HG02763 (cell line): ENCODE results near the gene SSR1.

Source experiments
- ATAC-seq: cut with Tn5 transposase; IDR thresholded peaks from one replicate; pipeline ENCODE4 v1.9.1; 2021; ENCODE audit warnings: mild to moderate bottlenecking, moderate library complexity; ENCODE audit not compliant: unreplicated experiment

SSR1 gene

GRCh38 chr6:7241709-7242645 lies 71.0 kb downstream of the SSR1 start:
- no peak for ATAC-seq

DNA sequence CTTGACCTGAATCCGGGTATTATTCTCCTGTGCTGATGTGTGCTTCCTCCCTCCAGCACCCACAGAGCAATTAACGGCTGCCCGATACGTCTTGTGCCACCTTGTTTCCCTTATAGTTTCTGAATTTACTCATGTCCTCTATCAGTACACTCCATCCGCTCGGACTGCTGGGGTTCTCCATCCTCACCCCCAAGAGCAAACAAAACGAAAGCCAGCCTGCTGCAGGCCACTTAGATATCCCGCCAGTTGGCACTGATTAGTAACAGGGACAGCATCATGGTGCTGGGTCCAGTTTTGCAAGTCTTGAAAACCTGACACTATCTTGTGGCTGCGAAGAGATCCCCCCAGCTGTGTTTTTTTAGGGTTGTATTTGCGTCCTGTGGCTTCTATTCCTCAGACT lies 71.8 kb downstream of the SSR1 start:
- ATAC-seq = no peak

DNA sequence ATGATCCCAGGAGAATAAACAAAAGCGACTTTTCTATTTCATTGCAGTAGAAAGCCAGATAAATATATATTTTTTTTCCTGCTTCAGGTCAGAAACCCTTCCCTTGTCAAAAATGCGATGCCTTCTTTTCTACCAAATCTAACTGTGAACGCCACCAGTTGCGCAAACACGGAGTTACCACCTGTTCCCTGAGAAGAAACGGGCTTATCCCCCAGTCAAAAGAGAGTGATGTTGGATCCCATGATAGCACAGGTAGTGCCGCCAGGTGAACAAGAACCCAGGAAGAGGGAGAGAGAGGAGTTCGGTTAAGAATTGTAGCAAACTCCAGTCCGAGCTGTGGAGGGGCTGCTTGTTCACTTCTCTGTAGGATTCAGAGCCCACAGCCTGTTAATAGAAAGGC lies 72.6 kb downstream of the SSR1 start:
- ATAC-seq = no peak

DNA sequence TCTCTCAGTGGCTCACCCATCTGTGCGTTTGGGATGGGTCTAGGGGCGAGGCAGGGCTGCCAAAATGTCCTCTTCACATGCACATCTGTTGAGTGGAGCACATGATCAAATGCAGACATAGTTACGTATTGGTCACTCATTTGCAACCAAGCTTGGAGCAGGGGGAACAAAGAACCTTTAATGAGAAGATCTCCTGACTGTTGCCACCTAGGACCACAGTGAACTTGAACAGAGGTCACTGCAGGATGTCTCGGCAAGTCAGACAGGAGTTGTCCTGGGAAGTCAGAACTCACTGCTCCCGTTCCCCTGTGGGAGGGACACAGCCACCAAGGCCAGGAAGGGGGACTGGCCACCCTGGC lies 73.4 kb downstream of the SSR1 start:
- ATAC-seq = no peak

DNA sequence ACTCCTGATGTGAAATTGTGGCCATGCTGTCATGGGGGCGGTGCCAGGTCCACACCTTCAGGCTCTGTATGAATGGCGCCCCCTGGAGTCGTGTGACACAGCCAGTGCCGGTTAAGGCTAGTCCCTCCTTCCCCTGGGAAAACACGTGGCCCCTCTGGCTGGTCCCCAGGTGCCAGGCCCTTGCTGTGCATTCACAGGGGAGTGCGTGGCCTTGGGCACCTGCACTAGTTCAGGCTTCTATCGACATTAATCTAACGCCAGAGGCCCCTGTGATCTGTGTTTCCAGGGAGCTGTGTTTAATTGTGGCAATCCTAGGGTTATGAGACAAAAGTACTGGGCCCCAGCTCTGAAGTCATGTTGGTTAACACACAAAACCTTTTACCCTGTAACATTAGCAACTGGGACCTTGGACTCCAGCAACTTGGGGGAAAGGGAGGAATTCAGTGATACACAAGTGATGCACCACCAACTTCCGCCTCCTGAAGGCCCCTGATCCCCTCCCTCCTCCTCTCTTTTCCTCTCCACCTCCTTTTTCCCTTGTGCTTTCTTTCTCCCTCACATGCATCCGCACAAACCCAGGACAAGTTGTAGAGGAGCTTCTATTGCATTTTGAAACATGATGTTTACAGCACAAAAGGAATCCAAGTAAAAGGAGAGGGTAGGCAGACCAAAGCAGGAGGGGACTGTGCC lies 74.0 kb downstream of the SSR1 start:
- peak; percentile 45 for ATAC-seq

DNA sequence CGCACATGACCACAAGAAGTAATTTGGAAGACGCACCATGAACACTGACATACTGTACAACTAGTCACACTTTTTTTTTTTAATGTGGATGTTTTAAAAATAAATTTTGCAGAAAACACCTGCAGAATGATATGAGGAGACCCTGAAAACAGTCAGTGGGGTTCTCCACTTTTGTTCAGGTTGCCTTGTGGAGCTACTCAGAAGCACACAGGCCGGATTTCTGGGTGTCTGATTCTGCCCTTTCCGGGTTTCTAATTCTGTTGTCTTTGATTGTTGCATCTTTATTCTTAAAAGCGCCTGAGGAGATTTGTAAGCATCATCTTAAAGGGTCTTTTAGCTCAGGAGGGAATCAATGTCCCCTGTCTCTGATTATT lies 74.5 kb downstream of the SSR1 start:
- no peak for ATAC-seq

GRCh38 chr6:7237653-7238188 lies 75.3 kb downstream of the SSR1 start:
- ATAC-seq = no peak

DNA sequence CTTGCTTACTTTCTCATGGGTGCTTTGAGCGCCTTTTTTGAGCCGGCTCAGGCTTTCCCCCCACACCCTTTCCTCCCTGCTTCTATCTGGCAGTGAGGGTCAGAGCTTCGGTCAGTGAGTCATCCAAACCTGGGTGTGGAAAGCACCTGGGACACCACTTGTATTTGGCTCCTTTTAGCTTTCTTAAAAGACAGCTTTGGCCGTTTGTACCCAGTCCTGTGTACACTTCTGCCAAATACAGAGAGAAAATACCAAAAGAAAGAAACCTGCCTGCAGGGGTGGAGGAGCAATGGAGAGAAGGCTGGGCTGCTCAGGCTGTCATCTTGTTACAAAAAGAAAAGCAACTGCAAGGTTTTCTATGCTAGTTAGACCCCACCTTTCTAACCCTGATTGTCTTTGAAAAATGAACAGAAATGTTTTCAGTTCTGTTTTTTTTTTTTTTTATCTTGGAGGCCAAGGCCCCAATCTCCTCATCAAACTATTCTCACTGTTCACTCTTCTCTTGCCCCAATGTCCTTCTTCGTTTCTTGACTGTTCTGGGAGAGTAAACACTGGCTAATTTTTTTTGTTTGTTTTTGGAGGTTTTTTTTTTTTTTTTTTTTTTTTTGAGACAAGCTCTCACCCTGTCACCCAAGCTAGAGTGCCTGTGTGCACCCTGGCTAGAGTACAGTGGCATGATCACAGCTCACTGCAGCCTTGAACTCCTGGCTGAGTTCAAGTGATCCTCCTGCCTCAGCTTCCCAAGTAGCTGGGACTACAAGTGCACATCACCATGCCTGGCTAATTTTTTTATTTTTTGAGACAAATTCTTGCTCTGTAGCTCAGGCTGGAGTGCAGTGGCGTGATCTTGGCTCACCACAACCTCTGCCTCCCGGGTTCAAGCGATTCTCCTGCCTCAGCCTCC lies 76.4 kb downstream of the SSR1 start:
- peak; percentile 56 for ATAC-seq

DNA sequence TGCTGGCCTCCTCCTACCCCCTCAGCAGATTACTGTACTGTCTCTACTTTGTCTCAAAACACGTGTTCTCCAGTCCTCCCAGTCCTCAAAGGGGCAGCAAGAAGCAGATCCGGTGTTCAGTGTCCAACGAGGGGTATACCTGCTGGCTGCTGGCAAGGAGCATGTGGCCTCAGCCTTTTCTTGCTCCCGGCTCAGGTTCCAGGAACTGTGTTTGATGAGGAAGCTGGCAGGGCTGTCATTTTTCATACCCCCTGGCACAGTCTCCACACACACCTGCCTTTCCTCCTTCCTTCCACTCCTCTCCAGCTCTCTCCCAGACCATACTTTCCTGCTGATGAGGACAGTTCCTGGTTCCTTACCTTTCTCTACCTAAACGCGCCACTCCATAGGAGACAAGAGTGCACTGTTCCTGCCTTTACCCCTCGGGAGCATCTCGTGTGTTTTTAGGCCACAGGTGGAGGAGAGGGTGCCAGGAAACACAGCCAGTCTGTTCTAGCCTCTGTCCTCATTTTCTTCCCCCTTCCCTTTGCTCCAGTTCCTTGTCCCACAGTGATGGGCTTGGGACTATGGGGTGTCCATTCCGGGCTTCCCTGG lies 77.2 kb downstream of the SSR1 start:
- no peak for ATAC-seq

DNA sequence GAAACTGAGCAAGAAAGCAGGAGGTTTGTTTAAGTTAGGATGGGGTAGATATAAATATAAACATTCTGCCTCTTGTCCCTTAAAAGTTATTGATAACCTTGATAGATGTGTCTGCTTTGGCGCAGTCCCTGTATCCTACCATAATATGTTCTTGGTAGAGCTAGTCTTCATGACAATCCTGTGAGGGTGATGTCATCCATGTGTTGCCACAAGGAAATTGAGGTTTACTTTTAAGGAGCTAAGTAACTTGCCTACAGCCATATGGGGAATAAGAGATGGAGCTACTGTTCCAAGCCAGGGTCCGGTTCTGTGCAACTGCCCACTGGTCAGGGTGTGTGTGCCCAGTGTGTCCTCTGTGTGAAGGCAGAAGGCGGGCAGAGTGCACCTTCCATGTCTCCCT lies 78.5 kb downstream of the SSR1 start:
- ATAC-seq = no peak

DNA sequence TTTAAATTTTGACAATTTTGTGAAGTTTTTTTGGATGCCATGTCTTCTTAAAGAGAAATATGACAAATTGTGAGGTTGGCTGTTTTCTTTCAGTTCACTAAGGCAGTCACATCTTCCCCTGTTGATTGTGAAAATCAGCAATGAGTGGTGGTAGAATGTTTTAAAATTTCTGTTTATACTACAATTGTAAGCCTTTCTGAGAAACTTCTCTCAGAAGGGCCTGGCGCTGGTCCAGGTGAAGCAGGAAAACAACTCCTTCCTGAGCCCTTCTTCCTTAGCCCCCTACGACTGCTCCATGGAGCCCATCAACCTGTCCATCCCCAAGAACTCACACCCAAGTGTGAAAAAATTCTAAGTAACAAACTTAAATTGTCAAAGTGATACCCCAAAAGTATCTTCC lies 80.6 kb downstream of the SSR1 start:
- no peak for ATAC-seq

- ATAC-seq = no peak
Observed at GRCh38 chr6:7230956-7231713, 81.9 kb downstream of the SSR1 start.

DNA sequence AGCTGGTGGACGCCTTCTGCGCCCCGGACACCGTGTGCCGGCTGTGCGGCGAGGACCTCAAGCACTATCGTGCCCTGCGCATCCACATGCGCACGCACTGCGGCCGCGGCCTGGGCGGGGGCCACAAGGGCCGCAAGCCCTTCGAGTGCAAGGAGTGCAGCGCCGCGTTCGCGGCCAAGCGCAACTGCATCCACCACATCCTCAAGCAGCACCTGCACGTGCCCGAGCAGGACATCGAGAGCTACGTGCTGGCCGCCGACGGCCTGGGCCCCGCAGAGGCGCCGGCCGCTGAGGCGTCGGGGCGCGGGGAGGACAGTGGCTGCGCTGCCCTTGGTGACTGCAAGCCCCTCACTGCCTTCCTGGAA lies 82.7 kb downstream of the SSR1 start:
- ATAC-seq = no peak

- no peak for ATAC-seq
Observed at GRCh38 chr6:7229376-7230326, 83.3 kb downstream of the SSR1 start.

DNA sequence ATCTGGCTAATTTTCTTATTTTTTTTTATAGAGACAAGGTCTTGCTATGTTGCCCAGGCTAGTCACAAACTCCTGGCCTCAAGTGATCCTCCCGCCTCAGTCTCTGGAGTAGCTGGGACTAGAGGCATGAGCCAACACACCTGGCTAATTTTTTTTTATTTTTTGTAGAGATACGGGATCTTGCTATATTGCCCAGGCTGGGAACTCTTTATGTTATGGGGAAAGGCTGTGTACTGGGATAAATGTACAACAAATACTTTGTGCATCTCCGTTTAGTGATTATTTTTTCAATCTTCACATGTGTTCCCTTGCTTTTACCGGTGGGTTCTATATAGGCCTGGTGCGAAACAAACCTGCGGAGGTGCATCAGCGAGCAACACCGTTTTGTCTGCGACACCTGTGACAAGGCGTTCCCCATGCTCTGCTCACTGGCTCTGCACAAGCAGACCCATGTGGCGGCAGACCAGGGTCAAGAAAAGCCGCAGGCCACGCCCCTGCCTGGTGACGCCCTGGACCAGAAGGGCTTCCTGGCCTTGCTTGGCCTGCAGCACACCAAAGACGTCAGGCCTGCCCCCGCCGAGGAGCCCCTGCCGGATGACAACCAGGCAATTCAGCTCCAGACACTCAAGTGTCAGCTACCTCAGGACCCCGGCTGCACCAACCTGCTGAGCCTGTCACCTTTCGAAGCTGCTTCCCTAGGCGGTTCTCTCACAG lies 84.2 kb downstream of the SSR1 start:
- ATAC-seq = no peak

GRCh38 chr6:7224731-7225130 lies 88.3 kb downstream of the SSR1 start:
- ATAC-seq = no peak

DNA sequence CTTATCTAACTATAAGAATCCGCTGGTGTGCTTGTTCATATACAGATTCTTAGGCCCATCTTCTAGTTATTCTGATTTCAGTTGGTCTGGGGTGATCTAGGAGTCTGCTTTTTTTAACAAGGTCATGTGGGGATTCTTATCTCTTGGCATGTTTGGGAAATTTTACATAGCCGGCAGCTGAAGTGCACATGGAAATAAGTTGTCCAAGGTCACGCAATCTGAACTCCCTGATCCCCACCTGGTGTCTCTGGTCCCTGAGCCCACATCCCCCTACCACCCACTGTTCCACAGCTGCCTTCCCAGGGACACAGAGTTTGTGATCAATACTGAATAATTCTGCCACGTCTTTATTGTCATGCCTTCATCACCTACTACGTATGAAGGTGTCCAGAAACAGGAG lies 90.8 kb downstream of the SSR1 start:
- ATAC-seq = no peak

DNA sequence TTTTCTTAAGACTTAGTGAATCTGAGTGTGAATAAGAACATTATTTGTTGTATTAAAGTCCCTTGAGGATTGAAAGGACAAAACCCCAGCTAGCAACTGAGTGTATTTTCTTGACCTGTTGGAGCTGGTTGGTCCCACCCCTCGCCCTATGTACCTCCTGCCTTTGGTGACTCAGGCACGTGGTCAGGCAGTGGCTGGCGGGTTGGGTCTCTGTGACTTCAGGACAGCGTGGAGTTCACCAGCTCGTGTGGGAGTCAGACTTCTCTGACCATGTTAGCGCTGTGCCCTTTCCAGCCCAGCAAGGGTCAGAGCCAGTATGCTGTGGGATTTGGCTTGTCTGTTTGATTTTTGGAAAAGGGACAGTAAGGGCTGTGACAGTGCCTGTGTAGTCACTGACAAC lies 93.7 kb downstream of the SSR1 start:
- no peak for ATAC-seq
